ENCODE results near the gene NDST1. TPM values are rescaled to one million over a fixed set of nuclear protein-coding genes. Genes with fewer than 3 reads are reported as not detected.

NDST1 gene
- polyA plus RNA-seq, 2 of the 4 experiments (the other 2 are of a cell fraction), result 24.4 to 50.8 TPM

DNA sequence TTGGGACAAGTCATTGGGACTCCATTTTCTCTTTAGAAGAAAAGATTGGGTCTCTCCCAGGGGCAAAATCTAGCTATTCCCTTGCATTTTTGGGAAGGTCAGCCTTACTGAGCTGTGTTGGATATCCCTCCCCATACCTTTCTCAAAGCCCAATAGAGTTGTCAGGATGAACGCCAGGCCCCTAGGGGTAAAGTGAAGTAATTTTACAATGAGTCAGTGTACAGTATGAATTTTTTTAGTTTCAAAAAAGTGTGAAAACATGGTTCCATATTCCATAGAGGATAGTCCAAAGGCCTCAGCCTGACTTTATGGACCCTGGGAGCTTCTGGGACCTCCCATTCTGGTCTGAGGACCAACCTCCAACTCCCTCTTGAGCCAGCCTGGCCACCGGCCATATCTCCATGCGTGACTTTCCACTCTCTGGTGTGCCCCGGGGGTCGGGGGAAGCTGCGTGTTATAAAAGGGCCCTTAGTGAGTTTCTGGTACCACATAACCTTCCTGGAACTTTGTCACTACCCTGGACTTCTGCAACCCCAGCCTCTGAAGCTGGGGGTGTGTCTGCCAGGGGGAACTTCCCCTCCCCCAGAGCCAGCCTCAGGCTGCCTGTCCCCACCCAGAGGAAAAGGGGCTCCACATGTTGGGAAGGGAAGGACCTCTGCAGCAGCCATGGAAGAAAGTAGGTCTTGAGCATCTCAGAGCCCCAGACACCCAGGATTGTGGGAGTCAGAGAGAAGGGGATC, 80.1 kb downstream of the NDST1 start:
- ChIA-PET CTCF (interaction anchor here (0.8 to 1.8 kb wide), 3 partner anchors 14 to 26 kb away, joined by 3 to 7 read pairs (median 3); no protein-coding TSS in a partner anchor), POLR2A (no interaction called here)
- Histone ChIP-seq H3K4me3 (no peak overlapping the region), H3K27ac (no peak overlapping the region), H3K4me1 (no peaks in the 10 kb centered on the region), H3K4me2 (no peak overlapping the region), H3K9me3 (no peaks in the 10 kb centered on the region)
- ATAC-seq (no peak), FAIRE-seq (no peak), DNase-seq (ENCODE audit: low read depth in 1 of 2, low spot score in 1 of 2) (no peak)
- 78% methylated on average over 6 of the region's 6 CpGs for WGBS (ENCODE audit: missing lambda C conversion rate)
- TF ChIP-seq NR3C1 (IDR thresholded peaks at IDR 0.05), result no peak
- no peak for TF ChIP-seq PHF8 (IDR thresholded peaks at IDR 0.05; ENCODE audit: borderline replicate concordance, low read depth)
- TF ChIP-seq ESRRA (IDR thresholded peaks at IDR 0.05; ENCODE audit: borderline replicate concordance, low read length), result no peak
- no peak for TF ChIP-seq KDM5A (IDR thresholded peaks at IDR 0.05)
- TF ChIP-seq GATA3 (IDR thresholded peaks at IDR 0.05; ENCODE audit: borderline replicate concordance), result no peak
- TF ChIP-seq RNF2 (IDR thresholded peaks at IDR 0.05; ENCODE audit: borderline replicate concordance, low read depth), result no peak
- no peak for TF ChIP-seq CBX8 (IDR thresholded peaks at IDR 0.05)
- TF ChIP-seq RARB (CRISPR knock-in tag; IDR thresholded peaks at IDR 0.05), result no peak
- no peak for TF ChIP-seq RFX5 (IDR thresholded peaks at IDR 0.05)
- no peak for TF ChIP-seq HOXA7 (CRISPR knock-in tag; IDR thresholded peaks at IDR 0.05)
- TF ChIP-seq JUN (IDR thresholded peaks at IDR 0.05), result no peak

DNA sequence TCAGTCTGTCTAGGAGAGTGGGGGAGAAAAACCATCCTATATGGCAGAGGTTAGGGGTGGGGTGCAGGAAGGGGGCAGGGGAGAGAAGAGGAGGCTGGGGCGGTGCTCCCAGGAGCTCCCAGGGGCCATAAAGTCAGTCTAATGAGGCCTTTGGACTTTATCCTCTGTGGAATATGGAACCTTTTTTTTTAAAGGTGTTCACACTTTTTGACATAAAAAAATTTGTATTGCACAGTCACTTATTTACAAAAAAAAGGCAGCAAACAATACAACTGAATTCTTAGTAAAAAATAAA, 80.6 kb downstream of the NDST1 start:
- TF ChIP-seq GATA3 (IDR thresholded peaks at IDR 0.05; ENCODE audit: borderline replicate concordance) (no peak), RCOR1 (IDR thresholded peaks at IDR 0.05; ENCODE audit: low read depth, low read length) (no peak), KDM1A (IDR thresholded peaks at IDR 0.05; ENCODE audit: low read depth) (no peak), BHLHE40 (IDR thresholded peaks at IDR 0.05; ENCODE audit: low read depth, low read length) (no peak), MAZ (IDR thresholded peaks at IDR 0.05; ENCODE audit: borderline replicate concordance, low read depth, low read length) (no peak), JUNB (IDR thresholded peaks at IDR 0.05) (no peak), RNF2 (IDR thresholded peaks at IDR 0.05; ENCODE audit: borderline replicate concordance, low read depth) (no peak), KDM5A (IDR thresholded peaks at IDR 0.05) (no peak), EHMT2 (IDR thresholded peaks at IDR 0.05; ENCODE audit: low read depth) (no peak), FOSL2 (IDR thresholded peaks at IDR 0.05) (no peak), FOSL2 (CRISPR knock-in tag; IDR thresholded peaks at IDR 0.05) (no peak), NPAS2 (CRISPR knock-in tag; IDR thresholded peaks at IDR 0.05; ENCODE audit: borderline replicate concordance) (no peak)
- TF ChIP-seq, protein P1, sequence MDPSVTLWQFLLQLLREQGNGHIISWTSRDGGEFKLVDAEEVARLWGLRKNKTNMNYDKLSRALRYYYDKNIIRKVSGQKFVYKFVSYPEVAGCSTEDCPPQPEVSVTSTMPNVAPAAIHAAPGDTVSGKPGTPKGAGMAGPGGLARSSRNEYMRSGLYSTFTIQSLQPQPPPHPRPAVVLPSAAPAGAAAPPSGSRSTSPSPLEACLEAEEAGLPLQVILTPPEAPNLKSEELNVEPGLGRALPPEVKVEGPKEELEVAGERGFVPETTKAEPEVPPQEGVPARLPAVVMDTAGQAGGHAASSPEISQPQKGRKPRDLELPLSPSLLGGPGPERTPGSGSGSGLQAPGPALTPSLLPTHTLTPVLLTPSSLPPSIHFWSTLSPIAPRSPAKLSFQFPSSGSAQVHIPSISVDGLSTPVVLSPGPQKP (IDR thresholded peaks at IDR 0.05; ENCODE audit: low read depth, low read length), result no peak
- TF ChIP-seq, protein P2, sequence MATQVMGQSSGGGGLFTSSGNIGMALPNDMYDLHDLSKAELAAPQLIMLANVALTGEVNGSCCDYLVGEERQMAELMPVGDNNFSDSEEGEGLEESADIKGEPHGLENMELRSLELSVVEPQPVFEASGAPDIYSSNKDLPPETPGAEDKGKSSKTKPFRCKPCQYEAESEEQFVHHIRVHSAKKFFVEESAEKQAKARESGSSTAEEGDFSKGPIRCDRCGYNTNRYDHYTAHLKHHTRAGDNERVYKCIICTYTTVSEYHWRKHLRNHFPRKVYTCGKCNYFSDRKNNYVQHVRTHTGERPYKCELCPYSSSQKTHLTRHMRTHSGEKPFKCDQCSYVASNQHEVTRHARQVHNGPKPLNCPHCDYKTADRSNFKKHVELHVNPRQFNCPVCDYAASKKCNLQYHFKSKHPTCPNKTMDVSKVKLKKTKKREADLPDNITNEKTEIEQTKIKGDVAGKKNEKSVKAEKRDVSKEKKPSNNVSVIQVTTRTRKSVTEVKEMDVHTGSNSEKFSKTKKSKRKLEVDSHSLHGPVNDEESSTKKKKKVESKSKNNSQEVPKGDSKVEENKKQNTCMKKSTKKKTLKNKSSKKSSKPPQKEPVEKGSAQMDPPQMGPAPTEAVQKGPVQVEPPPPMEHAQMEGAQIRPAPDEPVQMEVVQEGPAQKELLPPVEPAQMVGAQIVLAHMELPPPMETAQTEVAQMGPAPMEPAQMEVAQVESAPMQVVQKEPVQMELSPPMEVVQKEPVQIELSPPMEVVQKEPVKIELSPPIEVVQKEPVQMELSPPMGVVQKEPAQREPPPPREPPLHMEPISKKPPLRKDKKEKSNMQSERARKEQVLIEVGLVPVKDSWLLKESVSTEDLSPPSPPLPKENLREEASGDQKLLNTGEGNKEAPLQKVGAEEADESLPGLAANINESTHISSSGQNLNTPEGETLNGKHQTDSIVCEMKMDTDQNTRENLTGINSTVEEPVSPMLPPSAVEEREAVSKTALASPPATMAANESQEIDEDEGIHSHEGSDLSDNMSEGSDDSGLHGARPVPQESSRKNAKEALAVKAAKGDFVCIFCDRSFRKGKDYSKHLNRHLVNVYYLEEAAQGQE (IDR thresholded peaks at IDR 0.05), result no peak
- TF ChIP-seq, protein P3, sequence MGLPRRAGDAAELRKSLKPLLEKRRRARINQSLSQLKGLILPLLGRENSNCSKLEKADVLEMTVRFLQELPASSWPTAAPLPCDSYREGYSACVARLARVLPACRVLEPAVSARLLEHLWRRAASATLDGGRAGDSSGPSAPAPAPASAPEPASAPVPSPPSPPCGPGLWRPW (IDR thresholded peaks at IDR 0.05), result no peak
- Histone ChIP-seq H3K4me2 (no peak overlapping the region), H3K27ac (no peak overlapping the region), H3K9me3 (no peaks in the 10 kb centered on the region), H3K4me3 (no peak overlapping the region), H3K4me1 (no peaks in the 10 kb centered on the region)
- POLR2A ChIA-PET, result no interaction called here
- CTCF ChIA-PET, result interaction anchor here (1.0 to 1.8 kb wide), 2 partner anchors 22 to 26 kb away, joined by 3 to 7 read pairs; no protein-coding TSS in a partner anchor
- FAIRE-seq, result no peak
- ATAC-seq, result no peak
- WGBS (ENCODE audit: missing lambda C conversion rate), result 78% methylated on average over 1 of the region's 1 CpG
- DNase-seq (ENCODE audit: low read depth in 1 of 2, low spot score in 1 of 2), result no peak
